ENCODE data around the gene MAEA. TPM values are rescaled to one million over a fixed set of nuclear protein-coding genes. Genes with fewer than 3 reads are reported as not detected.

MAEA gene
- total and polyA plus RNA-seq, 9 of the 15 experiments (the other 6 are each of a cell fraction or from before 2014, with no cell fraction given), result 2.1 to 86.5 (median 45.0) TPM

GRCh38 chr4:1327526-1328266, 38.0 kb downstream of the MAEA start:
- H4K20me1 ChIP-seq (replicated peaks; ENCODE audit: control insufficient read depth, insufficient read depth, low read length), result no peaks in the 10 kb centered on the region; the same call in 1 of the 2 replicates
- no TSS peak for BruUV-seq (replicated peaks)
- in situ Hi-C loops (cut with MboI) (no loop called here), intact Hi-C loops (cut with micrococcal nuclease) (no loop called here)
- H3K4me1 ChIP-seq (replicated peaks in 1 of 2; ENCODE audit: control insufficient read depth in 2 of 2, insufficient read depth in 2 of 2, low read length in 2 of 2), result peaks cover 0 to 14% of the 10 kb centered on the region in 2 experiments; a peak in 2 of 5 replicates
- ATAC-seq, result no peak
- no peak overlapping the region for H3K27ac ChIP-seq (ENCODE audit: extremely low read depth, low read depth, low read length)
- no peak for FAIRE-seq
- peaks cover 85% of the 10 kb centered on the region; the same call in 2 of the 3 replicates for H3K36me3 ChIP-seq (ENCODE audit: control insufficient read depth, insufficient read depth, low read length)
- peaks cover 3% of the 10 kb centered on the region; the same call in 2 of the 3 replicates for H3K79me2 ChIP-seq (ENCODE audit: control insufficient read depth, insufficient read depth, low read length)
- H3K4me3 ChIP-seq, result no peak overlapping the region
- CTCF ChIA-PET (ENCODE audit: low intra/inter-chr PET ratio), result no interaction called here
- H2AFZ ChIP-seq (ENCODE audit: low read depth, low read length), result no peak overlapping the region
- WGBS (ENCODE audit: insufficient coverage, low coverage, missing lambda C conversion rate), result 91% methylated on average over 20 of the region's 33 CpGs
- no peaks in the 10 kb centered on the region for H3K9me3 ChIP-seq (replicated peaks; ENCODE audit: control insufficient read depth, insufficient read depth, low read depth, low read length)
- no peaks in the 10 kb centered on the region for H3K27me3 ChIP-seq (ENCODE audit: control insufficient read depth in 2 of 2, insufficient read depth in 2 of 2, low read length in 2 of 2)
- H3K9ac ChIP-seq (ENCODE audit: insufficient read depth in 1 of 2, low read depth in 2 of 2, low read length in 2 of 2), result no peak overlapping the region
- TF ChIP-seq XRCC5 (IDR thresholded peaks at IDR 0.05; ENCODE audit: low read depth, low read length) (no peak), TCF7L2 (IDR thresholded peaks at IDR 0.05; ENCODE audit: low read depth, low read length) (no peak), STAT5A (IDR thresholded peaks at IDR 0.05; ENCODE audit: borderline replicate concordance, low read length) (no peak), SIN3A (IDR thresholded peaks at IDR 0.05; ENCODE audit: borderline replicate concordance in 2 of 2, control insufficient read depth in 1 of 2, low read depth in 2 of 2, low read length in 2 of 2) (no peak)
- TF ChIP-seq, protein P1, sequence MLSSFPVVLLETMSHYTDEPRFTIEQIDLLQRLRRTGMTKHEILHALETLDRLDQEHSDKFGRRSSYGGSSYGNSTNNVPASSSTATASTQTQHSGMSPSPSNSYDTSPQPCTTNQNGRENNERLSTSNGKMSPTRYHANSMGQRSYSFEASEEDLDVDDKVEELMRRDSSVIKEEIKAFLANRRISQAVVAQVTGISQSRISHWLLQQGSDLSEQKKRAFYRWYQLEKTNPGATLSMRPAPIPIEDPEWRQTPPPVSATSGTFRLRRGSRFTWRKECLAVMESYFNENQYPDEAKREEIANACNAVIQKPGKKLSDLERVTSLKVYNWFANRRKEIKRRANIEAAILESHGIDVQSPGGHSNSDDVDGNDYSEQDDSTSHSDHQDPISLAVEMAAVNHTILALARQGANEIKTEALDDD (IDR thresholded peaks at IDR 0.05), result no peak
- TF ChIP-seq, protein P2, sequence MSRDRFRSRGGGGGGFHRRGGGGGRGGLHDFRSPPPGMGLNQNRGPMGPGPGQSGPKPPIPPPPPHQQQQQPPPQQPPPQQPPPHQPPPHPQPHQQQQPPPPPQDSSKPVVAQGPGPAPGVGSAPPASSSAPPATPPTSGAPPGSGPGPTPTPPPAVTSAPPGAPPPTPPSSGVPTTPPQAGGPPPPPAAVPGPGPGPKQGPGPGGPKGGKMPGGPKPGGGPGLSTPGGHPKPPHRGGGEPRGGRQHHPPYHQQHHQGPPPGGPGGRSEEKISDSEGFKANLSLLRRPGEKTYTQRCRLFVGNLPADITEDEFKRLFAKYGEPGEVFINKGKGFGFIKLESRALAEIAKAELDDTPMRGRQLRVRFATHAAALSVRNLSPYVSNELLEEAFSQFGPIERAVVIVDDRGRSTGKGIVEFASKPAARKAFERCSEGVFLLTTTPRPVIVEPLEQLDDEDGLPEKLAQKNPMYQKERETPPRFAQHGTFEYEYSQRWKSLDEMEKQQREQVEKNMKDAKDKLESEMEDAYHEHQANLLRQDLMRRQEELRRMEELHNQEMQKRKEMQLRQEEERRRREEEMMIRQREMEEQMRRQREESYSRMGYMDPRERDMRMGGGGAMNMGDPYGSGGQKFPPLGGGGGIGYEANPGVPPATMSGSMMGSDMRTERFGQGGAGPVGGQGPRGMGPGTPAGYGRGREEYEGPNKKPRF (IDR thresholded peaks at IDR 0.05; ENCODE audit: low read depth, low read length), result no peak
- H3K4me2 ChIP-seq (ENCODE audit: insufficient read depth, low read length), result no peak overlapping the region
- H3K9me1 ChIP-seq (ENCODE audit: control insufficient read depth, insufficient read depth, low read length), result no peaks in the 10 kb centered on the region
- DNase-seq (ENCODE audit: extremely low read depth in 1 of 4, low spot score in 3 of 4), result no peak
- POLR2A ChIA-PET, result interaction anchor here (0.7 to 0.8 kb wide), 2 partner anchors 14 to 62 kb away, joined by 3 to 6 read pairs; no protein-coding TSS in a partner anchor
